BLaER1 treated with 17β-estradiol and CSF1 and Interleukin-3, amounts not matched to agents 10 nM and 100 nM (cell line): ENCODE measurements around the gene TFPI.

Experiments
- H3K27ac ChIP-seq, 11 experiments: shearing (Covaris generic); formaldehyde crosslinking; 2 replicates each; pipeline ENCODE4 v1.8.1; 2022
- H3K27me3 ChIP-seq, 11 experiments: shearing (Covaris generic); formaldehyde crosslinking; 2 replicates each; pipeline ENCODE4 v1.8.1; 2022
- H3K36me3 ChIP-seq, 11 experiments: shearing (Covaris generic); formaldehyde crosslinking; 2 replicates each; pipeline ENCODE4 v1.8.1; 2022
- H3K4me1 ChIP-seq, 10 experiments: shearing (Covaris generic); formaldehyde crosslinking; 2 replicates each; pipeline ENCODE4 v1.8.1; 2022
- H3K4me2 ChIP-seq, 11 experiments: shearing (Covaris generic); formaldehyde crosslinking; 2 replicates each; pipeline ENCODE4 v1.8.1; 2022
- H3K4me3 ChIP-seq, 10 experiments: shearing (Covaris generic); formaldehyde crosslinking; 2 replicates each; pipeline ENCODE4 v1.8.1; 2022
- H3K9ac ChIP-seq, 11 experiments: shearing (Covaris generic); formaldehyde crosslinking; 2 replicates each; pipeline ENCODE4 v1.8.1; 2022
- H3K9me3 ChIP-seq, 11 experiments: shearing (Covaris generic); formaldehyde crosslinking; replicated peaks in 1 of 11; 2 replicates each; pipeline ENCODE4 v1.8.1; 2022
- H4K20me1 ChIP-seq, 11 experiments: shearing (Covaris generic); formaldehyde crosslinking; 2 replicates each; pipeline ENCODE4 v1.8.1; 2022
- Cebpa-rat ChIP-seq, 11 experiments: shearing (Covaris generic); IDR thresholded peaks; 2 replicates each; pipeline ENCODE4 v1.8.1; 2022

The TFPI gene

DNA sequence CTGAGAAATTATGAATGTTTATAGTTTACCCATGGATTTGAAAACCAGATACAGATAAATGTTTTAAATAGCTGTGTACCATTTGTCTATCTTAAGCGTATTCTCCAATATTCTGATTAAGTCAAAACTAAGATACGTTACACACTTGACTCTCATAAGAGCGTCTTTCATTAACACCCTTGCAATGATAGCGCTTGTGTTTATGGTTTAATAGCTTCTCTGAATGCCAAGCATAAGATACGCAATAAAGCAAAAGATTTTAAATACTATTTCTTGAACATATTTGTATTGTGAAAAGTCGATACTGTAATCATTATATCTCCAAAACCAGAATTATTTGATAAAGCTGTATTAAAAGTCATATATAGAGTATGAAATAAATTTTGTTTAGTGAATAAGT, 109.2 kb downstream of the TFPI start:
- no peak overlapping the region for H3K27ac ChIP-seq
- TF ChIP-seq Cebpa-rat (IDR thresholded peaks at IDR 0.05), result no peak
- H3K27me3 ChIP-seq, result no peaks in the 10 kb centered on the region
- no peaks in the 10 kb centered on the region for H3K36me3 ChIP-seq
- no peak overlapping the region for H3K9ac ChIP-seq
- no peak overlapping the region for H3K4me3 ChIP-seq
- no peaks in the 10 kb centered on the region for H3K9me3 ChIP-seq
- H4K20me1 ChIP-seq, result no peaks in the 10 kb centered on the region
- peaks cover 9 to 18% (median 9%) of the 10 kb centered on the region in 10 experiments; a peak in 19 of 20 replicates for H3K4me1 ChIP-seq
- no peak overlapping the region for H3K4me2 ChIP-seq

DNA sequence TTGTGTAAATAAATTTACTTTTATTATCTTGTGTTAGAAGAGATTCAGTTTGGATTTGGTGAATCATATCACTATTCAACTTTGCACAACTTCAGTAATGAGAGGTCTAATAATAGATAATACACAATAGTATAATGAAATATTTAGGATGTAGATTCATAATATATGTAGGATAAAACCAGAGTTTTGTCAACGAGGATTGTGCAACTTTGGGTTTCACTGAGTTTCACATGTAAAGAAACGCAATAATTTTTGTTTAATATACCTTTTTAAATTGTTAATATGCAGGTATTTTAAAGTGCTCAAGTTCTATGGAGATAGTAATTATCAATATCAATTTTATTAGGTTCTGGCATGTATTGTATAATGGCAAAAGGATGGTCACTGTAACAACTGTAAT, 111.5 kb downstream of the TFPI start:
- no peak for TF ChIP-seq Cebpa-rat (IDR thresholded peaks at IDR 0.05)
- Histone ChIP-seq H3K9ac (no peak overlapping the region), H3K27ac (no peak overlapping the region), H3K4me2 (no peak overlapping the region), H3K4me3 (no peak overlapping the region), H3K36me3 (no peaks in the 10 kb centered on the region), H3K9me3 (no peaks in the 10 kb centered on the region), H3K27me3 (no peaks in the 10 kb centered on the region), H4K20me1 (no peaks in the 10 kb centered on the region), H3K4me1 (peaks cover 0 to 9% (median under 1%) of the 10 kb centered on the region in 10 experiments; a peak in 7 of 20 replicates)

DNA sequence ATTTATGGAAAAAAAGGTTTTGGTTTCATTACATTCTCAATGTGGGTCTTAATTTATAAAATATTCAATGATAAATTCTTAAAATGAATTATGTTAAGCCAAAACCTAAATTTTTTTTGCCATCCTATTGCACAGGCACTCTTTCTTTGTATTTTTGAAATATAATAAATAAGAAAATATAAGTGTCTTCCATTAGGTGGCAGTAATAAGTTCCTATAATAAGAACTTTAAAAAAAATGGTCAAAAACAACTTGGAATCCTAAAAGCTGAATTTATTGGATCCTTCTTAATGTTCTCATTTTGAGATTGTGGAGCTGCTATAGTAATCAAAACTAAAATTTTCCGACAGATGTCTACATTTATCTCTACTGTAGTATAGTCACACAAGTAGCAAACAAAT, 111.9 kb downstream of the TFPI start:
- Histone ChIP-seq H3K4me3 (no peak overlapping the region), H3K4me1 (peaks cover 0 to 5% (median 0%) of the 10 kb centered on the region in 10 experiments; a peak in 3 of 20 replicates), H3K27ac (no peak overlapping the region), H4K20me1 (no peaks in the 10 kb centered on the region), H3K27me3 (no peaks in the 10 kb centered on the region), H3K4me2 (no peak overlapping the region), H3K36me3 (no peaks in the 10 kb centered on the region), H3K9me3 (no peaks in the 10 kb centered on the region), H3K9ac (no peak overlapping the region)
- TF ChIP-seq Cebpa-rat (IDR thresholded peaks at IDR 0.05), result no peak

DNA sequence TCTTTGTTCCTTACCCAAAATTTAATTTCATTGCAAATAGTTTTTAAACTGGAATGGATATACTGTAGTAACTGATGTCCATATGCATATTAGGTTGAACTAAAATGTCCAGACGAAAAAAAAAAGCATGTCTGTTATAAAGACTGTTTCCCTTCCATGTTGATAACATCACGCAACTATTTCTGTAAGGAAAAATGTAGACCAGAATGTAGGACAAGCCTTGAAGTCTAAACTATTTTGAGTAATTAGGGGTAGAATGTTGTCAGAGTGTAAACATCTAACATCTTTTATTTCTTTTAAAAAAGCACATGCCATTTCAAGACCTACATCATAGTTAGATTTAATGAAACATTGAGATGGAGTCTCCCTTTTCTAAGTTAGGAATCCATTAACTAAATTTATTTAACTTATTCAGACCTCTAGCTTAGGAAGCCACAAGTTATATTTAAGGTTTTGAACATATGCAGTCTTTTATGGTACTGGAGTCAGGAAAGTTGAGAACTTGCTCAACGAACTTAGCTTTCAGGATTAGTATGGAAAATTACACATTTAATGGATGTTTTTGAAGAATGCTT, 114.0 kb downstream of the TFPI start:
- Histone ChIP-seq H3K9me3 (no peaks in the 10 kb centered on the region), H3K9ac (no peak overlapping the region), H3K4me2 (no peak overlapping the region), H3K27me3 (no peaks in the 10 kb centered on the region), H3K4me1 (no peaks in the 10 kb centered on the region), H3K4me3 (no peak overlapping the region), H3K36me3 (no peaks in the 10 kb centered on the region), H3K27ac (no peak overlapping the region), H4K20me1 (no peaks in the 10 kb centered on the region)
- TF ChIP-seq Cebpa-rat (IDR thresholded peaks at IDR 0.05), result no peak

DNA sequence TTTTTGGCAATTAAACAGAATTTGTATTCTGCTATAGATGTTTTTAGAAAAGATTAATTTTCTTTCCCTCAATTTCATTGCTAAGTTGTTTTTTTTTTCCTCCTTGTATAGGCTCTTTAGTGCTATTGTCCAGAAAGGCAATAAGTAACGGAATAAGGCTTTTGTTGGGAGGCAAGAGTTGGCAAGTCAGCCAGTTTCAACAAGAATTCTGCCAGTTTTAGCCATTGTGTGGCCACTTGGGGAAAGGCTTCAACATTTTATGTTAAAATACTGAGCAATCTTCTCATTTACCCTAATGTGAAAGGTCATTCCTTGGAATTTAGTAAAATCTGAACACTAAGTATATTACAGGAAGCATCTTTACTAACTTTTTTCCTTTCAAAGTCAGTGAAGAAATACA, 115.8 kb downstream of the TFPI start:
- no peak overlapping the region for H3K27ac ChIP-seq
- no peaks in the 10 kb centered on the region for H3K9me3 ChIP-seq
- no peaks in the 10 kb centered on the region for H3K4me1 ChIP-seq
- no peak overlapping the region for H3K4me3 ChIP-seq
- no peak overlapping the region for H3K9ac ChIP-seq
- H4K20me1 ChIP-seq, result no peaks in the 10 kb centered on the region
- no peaks in the 10 kb centered on the region for H3K36me3 ChIP-seq
- H3K4me2 ChIP-seq, result no peak overlapping the region
- no peaks in the 10 kb centered on the region for H3K27me3 ChIP-seq
- no peak for TF ChIP-seq Cebpa-rat (IDR thresholded peaks at IDR 0.05)

DNA sequence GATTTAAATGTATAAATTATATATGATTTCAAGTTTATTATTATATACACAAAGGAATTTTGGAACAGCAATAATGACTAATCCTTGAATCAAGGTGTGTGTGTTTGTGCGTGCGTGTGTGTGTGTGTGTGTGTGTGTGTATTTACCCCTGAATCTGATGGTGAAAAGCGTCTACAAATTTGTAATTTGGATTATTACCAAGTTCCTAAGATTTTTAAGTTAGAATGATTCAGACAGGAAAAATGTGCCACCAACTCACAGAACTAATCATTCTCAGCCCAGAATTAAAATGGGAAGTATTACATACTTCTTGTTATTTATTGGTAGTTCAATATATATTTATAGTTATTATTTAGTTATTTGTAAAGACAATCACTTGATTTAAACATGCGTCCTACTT, 118.5 kb downstream of the TFPI start:
- no peak overlapping the region for H3K4me2 ChIP-seq
- H4K20me1 ChIP-seq, result no peaks in the 10 kb centered on the region
- no peaks in the 10 kb centered on the region for H3K36me3 ChIP-seq
- H3K4me1 ChIP-seq, result no peaks in the 10 kb centered on the region
- H3K9ac ChIP-seq, result no peak overlapping the region
- H3K9me3 ChIP-seq, result no peaks in the 10 kb centered on the region
- TF ChIP-seq Cebpa-rat (IDR thresholded peaks at IDR 0.05), result no peak
- H3K4me3 ChIP-seq, result no peak overlapping the region
- no peaks in the 10 kb centered on the region for H3K27me3 ChIP-seq
- no peak overlapping the region for H3K27ac ChIP-seq

DNA sequence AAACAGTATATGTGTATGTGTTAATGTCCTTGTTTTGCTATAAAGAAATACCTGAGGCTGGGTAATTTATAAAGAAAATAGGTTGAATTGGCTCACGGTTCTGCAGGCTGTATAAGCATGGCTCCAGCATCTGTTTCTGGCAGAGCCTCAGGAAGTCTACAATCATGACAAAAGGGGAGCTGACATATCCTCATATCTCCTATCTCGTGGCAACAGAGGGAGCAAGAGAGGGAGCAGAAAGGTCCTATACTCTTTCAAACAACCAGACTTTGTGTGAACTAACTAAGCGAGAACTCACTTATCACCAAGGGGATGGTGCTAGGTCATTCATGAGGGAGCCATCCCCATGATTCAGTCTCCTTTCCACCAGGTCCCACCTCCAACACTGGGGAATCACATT, 119.2 kb downstream of the TFPI start:
- no peaks in the 10 kb centered on the region for H3K27me3 ChIP-seq

DNA sequence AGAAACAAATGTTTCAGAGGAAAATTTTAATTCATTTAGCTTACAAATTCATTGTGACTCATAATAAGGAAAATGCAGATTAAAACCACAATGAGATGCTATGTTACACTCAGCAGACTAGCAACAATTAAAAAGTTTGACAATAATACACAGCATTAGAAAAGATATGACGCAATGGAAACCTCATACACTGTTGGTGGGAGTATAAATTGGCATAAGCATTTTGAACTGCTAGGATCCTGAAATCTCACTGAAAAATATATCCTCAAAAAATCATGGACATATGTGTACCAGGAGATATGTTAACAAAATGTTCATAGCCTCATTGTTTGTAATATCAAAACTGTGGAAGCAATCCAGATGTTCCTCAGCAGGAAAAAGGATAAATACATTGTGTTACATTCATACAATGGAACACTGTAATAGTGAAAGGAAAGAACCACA, 119.9 kb downstream of the TFPI start:
- peaks cover 0 to 12% (median 0%) of the 10 kb centered on the region in 10 experiments; a peak in 6 of 20 replicates for H3K4me1 ChIP-seq
- H3K9ac ChIP-seq, result no peak overlapping the region
- H3K4me3 ChIP-seq, result no peak overlapping the region
- no peaks in the 10 kb centered on the region for H3K27me3 ChIP-seq
- TF ChIP-seq Cebpa-rat (IDR thresholded peaks at IDR 0.05), result 0 out of 22 replicates have a peak, but pooled peaks of 1 of the 11 experiments have one; percentile 22
- no peaks in the 10 kb centered on the region for H4K20me1 ChIP-seq
- H3K4me2 ChIP-seq, result no peak overlapping the region
- no peaks in the 10 kb centered on the region for H3K9me3 ChIP-seq
- H3K36me3 ChIP-seq, result no peaks in the 10 kb centered on the region
- H3K27ac ChIP-seq, result no peak overlapping the region

More for the DNA sequence above, 119.2 kb downstream of the TFPI start:
- Histone ChIP-seq H3K27ac (no peak overlapping the region), H3K4me2 (no peak overlapping the region), H3K4me3 (no peak overlapping the region), H3K9ac (no peak overlapping the region), H3K36me3 (no peaks in the 10 kb centered on the region), H3K9me3 (no peaks in the 10 kb centered on the region), H4K20me1 (no peaks in the 10 kb centered on the region), H3K4me1 (peaks cover 0 to 5% (median 0%) of the 10 kb centered on the region in 10 experiments; a peak in 6 of 20 replicates)
- TF ChIP-seq Cebpa-rat (IDR thresholded peaks at IDR 0.05), result no peak

DNA sequence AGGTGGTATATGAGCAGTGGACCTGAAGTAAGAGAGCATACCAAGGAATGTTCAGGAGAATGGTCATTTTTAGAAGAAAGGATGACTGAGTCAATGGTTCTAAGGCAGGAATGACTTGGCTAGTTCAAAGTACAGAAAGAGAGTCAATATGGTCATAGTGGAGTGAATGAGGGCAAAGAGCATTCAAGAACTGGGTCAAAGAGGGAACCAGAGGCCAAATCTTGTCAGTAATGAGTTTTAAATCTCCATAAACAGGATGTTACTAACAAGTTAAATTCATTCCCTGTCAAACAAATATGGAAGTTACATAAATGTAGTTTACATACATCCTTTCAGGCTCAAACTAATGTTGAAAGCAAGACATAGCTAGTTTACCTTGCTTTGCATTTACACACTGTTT, 122.3 kb downstream of the TFPI start:
- H3K36me3 ChIP-seq, result no peaks in the 10 kb centered on the region
- no peaks in the 10 kb centered on the region for H4K20me1 ChIP-seq
- no peak overlapping the region for H3K27ac ChIP-seq
- H3K9me3 ChIP-seq, result no peaks in the 10 kb centered on the region
- no peak overlapping the region for H3K4me3 ChIP-seq
- H3K9ac ChIP-seq, result no peak overlapping the region
- peaks cover 0 to 12% (median 0%) of the 10 kb centered on the region in 10 experiments; a peak in 6 of 20 replicates for H3K4me1 ChIP-seq
- no peaks in the 10 kb centered on the region for H3K27me3 ChIP-seq
- H3K4me2 ChIP-seq, result no peak overlapping the region
- TF ChIP-seq Cebpa-rat (IDR thresholded peaks at IDR 0.05), result no peak

DNA sequence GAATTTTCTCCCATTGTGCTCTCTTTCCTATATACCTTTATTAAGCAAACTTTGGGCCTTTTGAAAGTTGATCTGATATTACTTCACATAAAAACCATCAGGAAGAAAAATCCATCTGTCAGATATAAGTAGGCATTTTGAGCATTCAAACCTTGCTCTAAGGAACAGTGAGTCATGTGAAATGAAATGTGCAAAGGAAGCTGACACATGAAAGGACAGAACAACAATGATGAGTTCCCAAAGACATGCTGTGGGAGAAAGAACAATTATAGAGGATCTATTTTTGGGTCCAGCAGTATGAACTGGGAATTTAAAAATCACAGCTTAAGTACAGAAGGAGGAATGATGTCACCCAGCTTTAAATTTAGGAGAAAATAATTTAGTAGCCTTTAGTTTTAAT, 124.2 kb downstream of the TFPI start:
- TF ChIP-seq Cebpa-rat (IDR thresholded peaks at IDR 0.05), result no peak
- Histone ChIP-seq H3K4me2 (peak overlapping the region in 3 of 11 experiments; percentile 8 to 24 (median 12); a peak in 2 of 22 replicates), H3K27ac (no peak overlapping the region)

More for the DNA sequence above, 124.2 kb downstream of the TFPI start:
- no peaks in the 10 kb centered on the region for H3K9me3 ChIP-seq
- no peak overlapping the region for H3K9ac ChIP-seq
- H3K4me1 ChIP-seq, result peaks cover 0 to 12% (median 0%) of the 10 kb centered on the region in 10 experiments; a peak in 6 of 20 replicates
- H3K27me3 ChIP-seq, result no peaks in the 10 kb centered on the region
- H4K20me1 ChIP-seq, result no peaks in the 10 kb centered on the region
- no peaks in the 10 kb centered on the region for H3K36me3 ChIP-seq
- H3K4me3 ChIP-seq, result no peak overlapping the region
